ENCODE measurements around the gene NCL. TPM values are rescaled to one million over a fixed set of nuclear protein-coding genes. Genes with fewer than 3 reads are reported as not detected.

Gene NCL
- total RNA-seq, 1 experiment from 2014 or later, result 557 TPM

DNA sequence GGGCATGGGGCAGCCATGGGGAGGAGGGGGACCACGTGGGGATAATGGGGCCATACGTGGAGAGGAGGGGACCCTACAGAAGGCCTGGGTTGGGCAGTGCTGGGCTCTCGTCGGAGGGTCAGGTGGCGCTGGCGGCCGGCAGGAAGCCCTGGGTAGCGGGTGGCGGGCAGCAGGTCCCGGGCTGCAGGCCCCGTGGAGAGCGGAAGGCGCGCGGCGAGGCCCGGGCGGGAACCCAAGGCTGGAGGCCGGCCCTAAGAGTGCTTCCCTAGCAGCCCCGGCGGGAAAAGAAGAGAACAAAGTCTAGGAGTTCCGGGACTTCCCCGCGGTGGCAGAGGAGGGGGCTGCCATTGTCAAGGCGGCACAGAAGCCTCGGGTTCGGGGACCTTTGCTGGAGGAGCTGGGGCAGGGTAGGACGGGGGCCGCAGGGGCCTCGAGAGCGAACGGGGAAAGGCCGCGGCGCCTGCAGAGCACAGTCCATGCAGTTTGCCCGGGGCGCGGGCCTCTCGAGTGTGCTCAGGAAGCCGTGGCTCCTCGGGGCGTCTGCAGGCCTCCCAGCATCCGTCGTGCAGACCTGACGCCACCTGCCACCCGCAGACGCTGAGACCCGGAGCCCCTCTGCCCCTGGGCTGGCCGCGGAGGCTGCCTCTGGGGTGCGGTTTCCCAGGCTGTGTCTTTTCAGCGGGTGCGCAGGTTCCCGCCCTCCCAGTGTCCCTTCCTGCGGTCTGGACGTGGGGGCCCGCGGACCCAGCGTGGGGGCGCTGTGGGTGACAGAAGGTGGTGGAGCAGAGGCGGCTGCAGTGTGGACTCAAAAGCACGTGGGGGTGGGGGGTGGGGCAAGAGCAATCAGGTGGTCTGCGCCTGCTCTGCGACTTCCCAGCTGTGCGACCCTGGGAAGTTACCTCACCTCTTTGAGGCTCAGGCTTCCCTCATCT, 19.4 kb upstream of the NCL start:
- DNase-seq, result no peak
- TF ChIP-seq, protein P1, sequence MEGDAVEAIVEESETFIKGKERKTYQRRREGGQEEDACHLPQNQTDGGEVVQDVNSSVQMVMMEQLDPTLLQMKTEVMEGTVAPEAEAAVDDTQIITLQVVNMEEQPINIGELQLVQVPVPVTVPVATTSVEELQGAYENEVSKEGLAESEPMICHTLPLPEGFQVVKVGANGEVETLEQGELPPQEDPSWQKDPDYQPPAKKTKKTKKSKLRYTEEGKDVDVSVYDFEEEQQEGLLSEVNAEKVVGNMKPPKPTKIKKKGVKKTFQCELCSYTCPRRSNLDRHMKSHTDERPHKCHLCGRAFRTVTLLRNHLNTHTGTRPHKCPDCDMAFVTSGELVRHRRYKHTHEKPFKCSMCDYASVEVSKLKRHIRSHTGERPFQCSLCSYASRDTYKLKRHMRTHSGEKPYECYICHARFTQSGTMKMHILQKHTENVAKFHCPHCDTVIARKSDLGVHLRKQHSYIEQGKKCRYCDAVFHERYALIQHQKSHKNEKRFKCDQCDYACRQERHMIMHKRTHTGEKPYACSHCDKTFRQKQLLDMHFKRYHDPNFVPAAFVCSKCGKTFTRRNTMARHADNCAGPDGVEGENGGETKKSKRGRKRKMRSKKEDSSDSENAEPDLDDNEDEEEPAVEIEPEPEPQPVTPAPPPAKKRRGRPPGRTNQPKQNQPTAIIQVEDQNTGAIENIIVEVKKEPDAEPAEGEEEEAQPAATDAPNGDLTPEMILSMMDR (conservative IDR thresholded peaks at IDR 0.05), result no peak
- TF ChIP-seq EZH2 (IDR thresholded peaks at IDR 0.05; ENCODE audit: low read depth), result no peak
- intact Hi-C loops (cut with micrococcal nuclease; ENCODE audit: unreplicated experiment), result no loop called here
- Histone ChIP-seq H3K9me2 (ENCODE audit: insufficient read depth) (no peaks in the 10 kb centered on the region), H3K4me2 (peak overlapping the region; percentile 75; the same call in 1 of the 2 replicates), H3K4me3 (no peak overlapping the region), H3K79me2 (ENCODE audit: low read depth) (no peaks in the 10 kb centered on the region), H3K27ac (no peak overlapping the region), H3K36me3 (ENCODE audit: low read depth) (no peaks in the 10 kb centered on the region), H3K4me1 (replicated peaks; ENCODE audit: insufficient read depth) (no peaks in the 10 kb centered on the region), H3F3A (ENCODE audit: insufficient read depth, low read depth) (no peaks in the 10 kb centered on the region), H4K20me1 (ENCODE audit: insufficient read depth) (no peaks in the 10 kb centered on the region), H3K27me3 (ENCODE audit: insufficient read depth, low read depth) (no peaks in the 10 kb centered on the region), H2AFZ (no peak overlapping the region; the same call in 1 of the 2 replicates), H3K9me3 (ENCODE audit: insufficient read depth, low read depth) (no peaks in the 10 kb centered on the region)
- ChIA-PET POLR2A (ENCODE audit: unreplicated experiment) (interaction anchor here (0.6 kb wide), 1 partner anchor 20 kb away, joined by 3 read pairs; the partner anchor contains the start of gene NCL), CTCF (no interaction called here)
- no TSS peak for BruUV-seq (replicated peaks)

DNA sequence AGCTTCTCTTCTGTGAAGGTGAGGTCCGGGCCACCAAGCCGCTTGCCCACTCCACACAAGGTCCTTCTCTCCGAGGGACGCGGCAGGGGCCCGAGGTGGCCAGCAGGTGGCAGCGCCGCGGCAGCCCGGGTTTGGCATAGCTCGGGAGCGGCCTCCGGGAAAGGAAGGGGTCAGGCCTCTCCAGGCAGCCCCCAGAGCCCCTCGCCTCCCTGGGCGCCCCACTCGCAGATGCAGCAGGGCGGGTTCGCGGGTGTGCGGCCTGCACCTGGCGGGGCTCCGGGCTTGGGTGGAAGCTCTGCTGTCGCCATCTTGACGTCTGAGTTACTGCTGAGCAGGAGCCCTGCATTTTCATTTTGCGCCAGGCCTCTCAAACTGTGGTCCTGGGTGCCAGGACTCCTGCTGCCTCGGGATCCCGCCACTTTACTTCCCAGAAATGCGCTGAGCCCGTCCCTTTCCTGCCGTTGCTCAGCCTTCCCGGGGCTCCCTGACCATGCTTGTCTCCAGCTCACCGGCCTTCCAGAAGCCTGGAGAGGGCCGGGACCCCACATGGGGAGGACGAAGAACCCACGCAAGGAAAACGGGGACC, 18.6 kb upstream of the NCL start:
- H3K9me2 ChIP-seq (ENCODE audit: insufficient read depth), result no peaks in the 10 kb centered on the region
- BruUV-seq (replicated peaks), result no TSS peak
- peak in 1 of 2 experiments; percentile 68 for DNase-seq
- H3K9me3 ChIP-seq (ENCODE audit: insufficient read depth, low read depth), result no peaks in the 10 kb centered on the region
- ChIA-PET CTCF (interaction anchor here (0.6 kb wide), 4 partner anchors 13 to 605 kb away, joined by 3 to 5 read pairs (median 4); no protein-coding TSS in a partner anchor), POLR2A (ENCODE audit: unreplicated experiment) (interaction anchor here (0.6 kb wide), 1 partner anchor 19 kb away, joined by 3 read pairs; the partner anchor contains the start of gene NCL)
- no peaks in the 10 kb centered on the region for H3K4me1 ChIP-seq (replicated peaks; ENCODE audit: insufficient read depth)
- no peak overlapping the region for H3K27ac ChIP-seq
- peak overlapping the region; percentile 75 for H3K4me2 ChIP-seq
- no peak for TF ChIP-seq EZH2 (IDR thresholded peaks at IDR 0.05; ENCODE audit: low read depth)
- TF ChIP-seq, protein P1 (conservative IDR thresholded peaks at IDR 0.05), result peak; percentile 77
- no peaks in the 10 kb centered on the region for H3F3A ChIP-seq (ENCODE audit: insufficient read depth, low read depth)
- H2AFZ ChIP-seq, result peak overlapping the region; percentile 62; the same call in 1 of the 2 replicates
- intact Hi-C loops (cut with micrococcal nuclease; ENCODE audit: unreplicated experiment), result loop anchor here (1.0 kb wide), 1 partner anchor 75 kb away; no protein-coding TSS in a partner anchor
- no peaks in the 10 kb centered on the region for H3K79me2 ChIP-seq (ENCODE audit: low read depth)
- H3K27me3 ChIP-seq (ENCODE audit: insufficient read depth, low read depth), result no peaks in the 10 kb centered on the region
- H4K20me1 ChIP-seq (ENCODE audit: insufficient read depth), result no peaks in the 10 kb centered on the region
- H3K4me3 ChIP-seq, result peak overlapping the region; percentile 49; the same call in 1 of the 2 replicates
- H3K36me3 ChIP-seq (ENCODE audit: low read depth), result no peaks in the 10 kb centered on the region

DNA sequence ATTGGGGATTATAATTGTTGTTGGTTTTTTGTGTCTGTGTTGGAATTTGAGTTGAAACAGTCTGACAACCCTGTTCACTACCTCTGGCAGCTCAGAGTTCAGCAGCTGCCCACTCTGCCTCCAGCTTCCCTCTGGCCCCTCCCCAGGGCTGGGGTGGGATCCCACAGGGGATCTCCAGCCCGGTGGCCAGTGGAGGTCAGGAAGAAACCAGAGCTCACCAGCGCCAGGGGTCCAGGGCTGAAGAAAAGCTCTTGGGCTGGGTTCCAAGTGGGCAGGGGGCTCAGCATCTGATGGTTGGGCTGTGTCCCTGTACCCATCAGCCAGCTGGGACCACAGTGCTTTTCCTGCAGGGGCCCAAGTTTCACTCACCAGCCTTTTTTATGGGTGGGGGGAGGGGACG, 16.5 kb upstream of the NCL start:
- intact Hi-C loops (cut with micrococcal nuclease; ENCODE audit: unreplicated experiment), result no loop called here
- Histone ChIP-seq H3K9me2 (ENCODE audit: insufficient read depth) (no peaks in the 10 kb centered on the region), H3K79me2 (ENCODE audit: low read depth) (no peaks in the 10 kb centered on the region), H3K4me2 (no peak overlapping the region), H3K36me3 (ENCODE audit: low read depth) (no peaks in the 10 kb centered on the region), H3F3A (ENCODE audit: insufficient read depth, low read depth) (no peaks in the 10 kb centered on the region), H4K20me1 (ENCODE audit: insufficient read depth) (no peaks in the 10 kb centered on the region), H3K27ac (no peak overlapping the region), H3K4me1 (replicated peaks; ENCODE audit: insufficient read depth) (no peaks in the 10 kb centered on the region), H3K4me3 (no peak overlapping the region), H2AFZ (no peak overlapping the region), H3K27me3 (ENCODE audit: insufficient read depth, low read depth) (no peaks in the 10 kb centered on the region), H3K9me3 (ENCODE audit: insufficient read depth, low read depth) (no peaks in the 10 kb centered on the region)
- no TSS peak for BruUV-seq (replicated peaks)
- CTCF ChIA-PET, result no interaction called here
- no peak for DNase-seq
- no peak for TF ChIP-seq EZH2 (IDR thresholded peaks at IDR 0.05; ENCODE audit: low read depth)
- TF ChIP-seq, protein P1 (conservative IDR thresholded peaks at IDR 0.05), result no peak
- POLR2A ChIA-PET (ENCODE audit: unreplicated experiment), result no interaction called here

All from PC-9 (cell line).